ENCODE measurements around the gene SPON1.

GRCh38 chr11:13983081-13983751, 20.7 kb downstream of the SPON1 start:
- TF ChIP-seq, protein P1, sequence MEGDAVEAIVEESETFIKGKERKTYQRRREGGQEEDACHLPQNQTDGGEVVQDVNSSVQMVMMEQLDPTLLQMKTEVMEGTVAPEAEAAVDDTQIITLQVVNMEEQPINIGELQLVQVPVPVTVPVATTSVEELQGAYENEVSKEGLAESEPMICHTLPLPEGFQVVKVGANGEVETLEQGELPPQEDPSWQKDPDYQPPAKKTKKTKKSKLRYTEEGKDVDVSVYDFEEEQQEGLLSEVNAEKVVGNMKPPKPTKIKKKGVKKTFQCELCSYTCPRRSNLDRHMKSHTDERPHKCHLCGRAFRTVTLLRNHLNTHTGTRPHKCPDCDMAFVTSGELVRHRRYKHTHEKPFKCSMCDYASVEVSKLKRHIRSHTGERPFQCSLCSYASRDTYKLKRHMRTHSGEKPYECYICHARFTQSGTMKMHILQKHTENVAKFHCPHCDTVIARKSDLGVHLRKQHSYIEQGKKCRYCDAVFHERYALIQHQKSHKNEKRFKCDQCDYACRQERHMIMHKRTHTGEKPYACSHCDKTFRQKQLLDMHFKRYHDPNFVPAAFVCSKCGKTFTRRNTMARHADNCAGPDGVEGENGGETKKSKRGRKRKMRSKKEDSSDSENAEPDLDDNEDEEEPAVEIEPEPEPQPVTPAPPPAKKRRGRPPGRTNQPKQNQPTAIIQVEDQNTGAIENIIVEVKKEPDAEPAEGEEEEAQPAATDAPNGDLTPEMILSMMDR (IDR thresholded peaks at IDR 0.05), result no peak
- TF ChIP-seq EZH2 (IDR thresholded peaks at IDR 0.05; ENCODE audit: borderline replicate concordance, insufficient read depth, low read depth, low read length, poor library complexity, severe bottlenecking), result no peak

Measured in B cell (primary cell).